Right lobe of liver (tissue), 4 donors: Measurements from ENCODE around the gene POU2F3.

Experiments
- CTCF ChIP-seq, 4 donors: fragments of 200-600 bp in 3 of 4; fragments of 450-650 bp in 1 of 4; IDR thresholded peaks; one replicate each; pipeline versions ENCODE4 v1.5.1 to v1.8.0; 2016 to 2022; ENCODE audit warnings: antibody characterized with exemption in 4 of 4, mild to moderate bottlenecking in 2 of 4
- POLR2A ChIP-seq: fragments of 450-650 bp; IDR thresholded peaks from one replicate; pipeline ENCODE4 v1.6.1; 2017; ENCODE audit warnings: antibody characterized with exemption, mild to moderate bottlenecking
- donor health status: DM: no; HTN: no; CAD: no.
- donor health status: DM: no; HTN: no; CAD: no.
- donor health status: DM: no; HTN: yes; CAD: no.

DNA sequence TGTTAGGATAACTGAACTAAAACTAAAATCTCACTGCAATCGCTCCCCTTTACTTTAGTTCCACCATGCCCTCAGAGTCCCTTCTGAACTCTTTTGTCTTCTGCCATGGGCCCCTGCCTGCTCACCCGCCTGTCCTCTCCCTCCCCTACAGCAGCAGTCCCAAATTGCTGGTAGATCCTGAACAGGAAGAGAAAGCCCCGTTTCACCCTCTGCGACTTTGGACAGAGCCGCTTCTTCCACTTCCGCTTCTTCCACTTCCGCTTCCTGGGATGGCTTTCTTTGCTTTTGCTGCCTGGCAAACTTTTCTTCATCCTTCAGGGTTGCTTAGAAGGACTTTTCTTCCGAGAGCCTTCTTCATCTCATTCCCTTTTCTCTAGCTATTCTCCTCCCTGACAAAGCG is 49.5 kb downstream of the POU2F3 start:
- no peak for TF ChIP-seq CTCF (IDR thresholded peaks at IDR 0.05)
- TF ChIP-seq POLR2A = no peak
